SK-N-SH (cell line): ENCODE data around the gene RGS7. TPM values are rescaled to one million over a fixed set of nuclear protein-coding genes. Genes with fewer than 3 reads are reported as not detected.
A peak's percentile ranks its signal among the peaks of the same experiment; 100 is the strongest.

ENCODE experiments used
- CTCF ChIA-PET: fragments of 300-600, 350-600 bp; formaldehyde crosslinking; extraction: SDS; loops from one replicate; lab custom pipeline; 2021; lab: Yijun Ruan, JAX
- POLR2A ChIA-PET: fragments of 350-600 bp; sonication (Branson Sonifier 250); formaldehyde crosslinking; extraction: SDS; loops from one replicate; lab custom pipeline; 2020; ENCODE audit warnings: antibody characterized with exemption, inconsistent platforms; lab: Yijun Ruan, JAX
- DNase-seq: peaks from one replicate; pipeline ENCODE4 v3.0.0; 2012
- H2AFZ ChIP-seq: fragments of 200-600 bp; sonication (generic); 2 replicates; pipeline ENCODE4 v1.8.1; 2016; ENCODE audit warnings: antibody characterized with exemption, mild to moderate bottlenecking, low read depth
- H3F3A ChIP-seq: fragments of 200-600 bp; sonication (generic); replicated peaks from 2 replicates; pipeline ENCODE3; 2016; ENCODE audit warnings: antibody characterized with exemption, mild to moderate bottlenecking; ENCODE audit not compliant: insufficient read depth
- H3K27ac ChIP-seq, 2 experiments: fragments of 200-500 bp in 1 of 2; fragments of 200-600 bp in 1 of 2; sonication (Bioruptor generic) in 1 of 2; sonication (generic), shearing (Covaris generic) in 1 of 2; 2 replicates each; pipeline versions ENCODE4 v1.5.1 to v1.6.1; 2014 to 2016; ENCODE audit warnings: low read depth in 2 of 2, inconsistent platforms in 1 of 2, low read length in 1 of 2, mild to moderate bottlenecking in 1 of 2, mixed read lengths in 1 of 2
- H3K27me3 ChIP-seq: fragments of 200-600 bp; sonication (generic), shearing (Covaris generic); 2 replicates; pipeline ENCODE4 v1.6.1; 2016; ENCODE audit warnings: mixed run types; ENCODE audit not compliant: insufficient read depth
- H3K36me3 ChIP-seq, 2 experiments: fragments of 200-500 bp in 1 of 2; fragments of 200-600 bp in 1 of 2; sonication (Bioruptor generic) in 1 of 2; sonication (generic) in 1 of 2; replicated peaks in 1 of 2; 2 replicates each; pipeline versions ENCODE3 to v1.5.1; 2014 to 2016; ENCODE audit warnings: low read length in 1 of 2, mild to moderate bottlenecking in 1 of 2; ENCODE audit not compliant: insufficient read depth in 2 of 2, control insufficient read depth in 1 of 2
- H3K4me1 ChIP-seq, 2 experiments: fragments of 200-500 bp in 1 of 2; fragments of 200-600 bp in 1 of 2; sonication (Bioruptor generic) in 1 of 2; sonication (generic), shearing (Covaris generic) in 1 of 2; 2 replicates each; pipeline versions ENCODE4 v1.5.1 to v1.6.1; 2014 to 2016; ENCODE audit warnings: low read depth in 1 of 2, low read length in 1 of 2, mixed run types in 1 of 2; ENCODE audit not compliant: insufficient read depth in 2 of 2, control insufficient read depth in 1 of 2
- H3K4me2 ChIP-seq: fragments of 200-600 bp; sonication (generic), shearing (Covaris generic); 2 replicates; pipeline ENCODE4 v1.6.1; 2017; ENCODE audit warnings: mixed run types
- H3K4me3 ChIP-seq, 2 experiments: fragments of 200-500 bp in 1 of 2; fragments of 200-600 bp in 1 of 2; sonication (Bioruptor generic) in 1 of 2; sonication (generic), shearing (Covaris generic) in 1 of 2; 2 replicates each; pipeline versions ENCODE4 v1.5.1 to v1.8.1; 2014 to 2016; ENCODE audit warnings: low read depth in 2 of 2, inconsistent platforms in 1 of 2, low read length in 1 of 2, mild to moderate bottlenecking in 1 of 2, mixed read lengths in 1 of 2, moderate library complexity in 1 of 2
- H3K79me2 ChIP-seq: fragments of 200-600 bp; sonication (generic); 2 replicates; pipeline ENCODE4 v1.8.1; 2017; ENCODE audit warnings: mild to moderate bottlenecking; ENCODE audit not compliant: insufficient read depth
- H3K9ac ChIP-seq: fragments of 200-600 bp; sonication (generic); 2 replicates; pipeline ENCODE4 v1.6.1; 2017; ENCODE audit warnings: mixed run types
- H3K9me2 ChIP-seq: fragments of 200-600 bp; sonication (generic); 2 replicates; pipeline ENCODE4 v1.6.1; 2017; ENCODE audit warnings: mixed run types
- H3K9me3 ChIP-seq: fragments of 200-600 bp; sonication (generic); 2 replicates; pipeline ENCODE4 v1.6.1; 2017; ENCODE audit warnings: mixed run types, mild to moderate bottlenecking, moderate library complexity
- H4K20me1 ChIP-seq: fragments of 200-600 bp; sonication (generic); 2 replicates; pipeline ENCODE4 v1.6.1; 2017; ENCODE audit warnings: mild to moderate bottlenecking, mixed run types; ENCODE audit not compliant: insufficient read depth
- CTCF ChIP-seq: fragments of 200-600 bp; sonication (generic); IDR thresholded peaks from 2 replicates; pipeline ENCODE4 v1.6.1; 2017; ENCODE audit warnings: antibody characterized with exemption, mild to moderate bottlenecking, moderate library complexity
- ELF1 ChIP-seq: IDR thresholded peaks from 2 replicates; pipeline ENCODE4 v1.4.0; 2012
- JUND ChIP-seq: IDR thresholded peaks from 2 replicates; pipeline ENCODE4 v1.4.0; 2012
- MXI1 ChIP-seq: IDR thresholded peaks from 2 replicates; pipeline ENCODE4 v1.6.1; 2012; ENCODE audit warnings: mild to moderate bottlenecking, low read depth, low read length, improper control_type of control experiment
- NRF1 ChIP-seq: IDR thresholded peaks from 2 replicates; pipeline ENCODE4 v1.6.1; 2012; ENCODE audit warnings: low read depth, mild to moderate bottlenecking, low read length
- RAD21 ChIP-seq: IDR thresholded peaks from 2 replicates; pipeline ENCODE4 v1.6.1; 2012; ENCODE audit warnings: mild to moderate bottlenecking, low read length
- RCOR1 ChIP-seq: fragments of 150-350 bp; IDR thresholded peaks from 2 replicates; pipeline ENCODE4 v1.6.1; 2017; ENCODE audit warnings: antibody characterized with exemption, low read length
- RXRA ChIP-seq: IDR thresholded peaks from 2 replicates; pipeline ENCODE4 v1.4.0; 2012; ENCODE audit warnings: low read depth, mild to moderate bottlenecking, borderline replicate concordance
- SMC3 ChIP-seq: IDR thresholded peaks from 2 replicates; pipeline ENCODE4 v1.6.1; 2012; ENCODE audit warnings: low read depth, low read length, improper control_type of control experiment
- WGBS: methylation state at CpG from one replicate; pipeline ENCODE4 v1.1.6; 2017; ENCODE audit warnings: low lambda C conversion rate; 5-methylcytosine and 5-hydroxymethylcytosine counted together
- polyA plus RNA-seq, 3 experiments: library from polyadenylated mRNA; depleted of rRNA; stranded (reverse); fragments of >200 nt; gene quantifications; 2 replicates each; pipeline ENCODE4 v1.2.3, GENCODE V29; 2012
- small RNA-seq, 7 experiments: library from RNA; depleted of rRNA; stranded (forward); fragments of <200 nt; gene quantifications; one replicate each; pipeline ENCODE3, GENCODE V24; 2012

The RGS7 gene
- polyA plus RNA-seq, 1 of the 3 experiments (the other 2 are of a cell fraction), result 0.36 TPM

GRCh38 chr1:240732390-240732789 is 624.6 kb downstream of the RGS7 start:
- ChIA-PET CTCF (interaction anchor here (0.6 to 2.7 kb wide), 41 partner anchors 8 to 878 kb away, joined by 3 to 13 read pairs (median 4); partner anchors contain the start of gene FH), POLR2A (no interaction called here)
- H4K20me1 ChIP-seq, result no peaks in the 10 kb centered on the region
- no peaks in the 10 kb centered on the region for H3K36me3 ChIP-seq
- no peak overlapping the region for H3K4me2 ChIP-seq
- 0 out of 2 replicates have a peak, but pooled peaks have one; percentile 8 for TF ChIP-seq NRF1
- TF ChIP-seq MXI1, result no peak
- no peak for TF ChIP-seq RCOR1
- no peak for TF ChIP-seq RXRA
- TF ChIP-seq ELF1, result no peak
- TF ChIP-seq JUND, result no peak
- peak; percentile 85 for TF ChIP-seq CTCF
- peak; percentile 80 for TF ChIP-seq SMC3
- peak; percentile 87 for TF ChIP-seq RAD21
- DNase-seq, result peak; percentile 80
- H3K9me3 ChIP-seq, result no peaks in the 10 kb centered on the region
- no peaks in the 10 kb centered on the region for H3K79me2 ChIP-seq
- H3K4me1 ChIP-seq, result no peaks in the 10 kb centered on the region
- H3K4me3 ChIP-seq, result no peak overlapping the region; a peak in 1 of 4 replicates
- H3F3A ChIP-seq, result no peaks in the 10 kb centered on the region
- under 1% methylated on average over 5 of the region's 5 CpGs for WGBS
- no peaks in the 10 kb centered on the region for H3K9me2 ChIP-seq
- H3K9ac ChIP-seq, result no peak overlapping the region
- no peak overlapping the region for H3K27ac ChIP-seq
- no peaks in the 10 kb centered on the region for H3K27me3 ChIP-seq
- H2AFZ ChIP-seq, result no peak overlapping the region

Small RNA genes within 50 kb of the gene (small RNA-seq; reads per million reads assigned to genes)
- gene MIR3123, result 0 reads per million in 7 experiments

Other genes with a start within 250 kb of the RGS7 start
- 48.1 and 55.4 TPM in 2 replicates for gene FH, start 162.6 kb upstream of the RGS7 start, polyA plus RNA-seq (2012; rRNA removed)
- gene KMO, start 175.2 kb upstream of the RGS7 start, polyA plus RNA-seq (2012; rRNA removed), result not detected in 2 replicates